ENCODE results near the gene BCAS3.

Gene BCAS3

GRCh38 chr17:61363601-61364462 is 686.2 kb downstream of the BCAS3 start:
- DNase-seq (ENCODE audit: low read depth in 2 of 2): no peak

GRCh38 chr17:61364463-61364846 is 686.8 kb downstream of the BCAS3 start:
- no peak for DNase-seq (ENCODE audit: low read depth in 2 of 2)

GRCh38 chr17:61366076-61366714 is 688.5 kb downstream of the BCAS3 start:
- DNase-seq (ENCODE audit: low read depth in 2 of 2): no peak

- DNase-seq (ENCODE audit: low read depth in 2 of 2): no peak
Observed at GRCh38 chr17:61366715-61367413, 689.2 kb downstream of the BCAS3 start.

- no peak for DNase-seq (ENCODE audit: low read depth in 2 of 2)
Observed at GRCh38 chr17:61368049-61368831, 690.6 kb downstream of the BCAS3 start.

GRCh38 chr17:61368832-61369450 is 691.3 kb downstream of the BCAS3 start:
- no peak for DNase-seq (ENCODE audit: low read depth in 2 of 2)

GRCh38 chr17:61369751-61370150 is 692.1 kb downstream of the BCAS3 start:
- DNase-seq (ENCODE audit: low read depth in 2 of 2): no peak

GRCh38 chr17:61371179-61371578 is 693.5 kb downstream of the BCAS3 start:
- no peak for DNase-seq (ENCODE audit: low read depth in 2 of 2)

- DNase-seq (ENCODE audit: low read depth in 2 of 2): no peak
Observed at GRCh38 chr17:61371606-61372005, 694.0 kb downstream of the BCAS3 start.

GRCh38 chr17:61372436-61372835 is 694.8 kb downstream of the BCAS3 start:
- DNase-seq (ENCODE audit: low read depth in 2 of 2): no peak

GRCh38 chr17:61376931-61377838 is 699.5 kb downstream of the BCAS3 start:
- DNase-seq (ENCODE audit: low read depth in 2 of 2): no peak

GRCh38 chr17:61378658-61379456 is 701.2 kb downstream of the BCAS3 start:
- DNase-seq (ENCODE audit: low read depth in 2 of 2): no peak

- no peak for DNase-seq (ENCODE audit: low read depth in 2 of 2)
Observed at GRCh38 chr17:61379457-61380216, 702.0 kb downstream of the BCAS3 start.

GRCh38 chr17:61380217-61380835 is 702.7 kb downstream of the BCAS3 start:
- no peak for DNase-seq (ENCODE audit: low read depth in 2 of 2)

- no peak for DNase-seq (ENCODE audit: low read depth in 2 of 2)
Observed at GRCh38 chr17:61380836-61381525, 703.3 kb downstream of the BCAS3 start.

- DNase-seq (ENCODE audit: low read depth in 2 of 2): no peak
Observed at GRCh38 chr17:61381537-61381936, 703.9 kb downstream of the BCAS3 start.

GRCh38 chr17:61382796-61383688 is 705.4 kb downstream of the BCAS3 start:
- no peak for DNase-seq (ENCODE audit: low read depth in 2 of 2)
